Duodenal mucosa (tissue), 2 donors: Measurements from ENCODE around the gene GTF3C4.

Experiments
- H3K27ac ChIP-seq: one replicate; pipeline ENCODE4 v1.7.0; 2013; ENCODE audit warnings: low read depth, low read length
- H3K27me3 ChIP-seq, 2 donors: one replicate each; pipeline ENCODE4 v1.7.0; 2013; ENCODE audit warnings: low read length in 2 of 2, control low read depth in 1 of 2; ENCODE audit not compliant: insufficient read depth in 2 of 2, control insufficient read depth in 1 of 2
- H3K36me3 ChIP-seq, 2 donors: one replicate each; pipeline ENCODE4 v1.7.0; 2013; ENCODE audit warnings: low read length in 2 of 2, control low read depth in 1 of 2; ENCODE audit not compliant: insufficient read depth in 2 of 2, control insufficient read depth in 1 of 2
- H3K4me1 ChIP-seq, 2 donors: one replicate each; pipeline ENCODE4 v1.7.0; 2013; ENCODE audit warnings: low read length in 2 of 2, control low read depth in 1 of 2; ENCODE audit not compliant: insufficient read depth in 2 of 2, control insufficient read depth in 1 of 2
- H3K4me3 ChIP-seq, 2 donors: one replicate each; pipeline ENCODE4 v1.7.0; 2013; ENCODE audit warnings: low read length in 2 of 2, low read depth in 1 of 2
- H3K9ac ChIP-seq, 2 donors: one replicate each; pipeline ENCODE4 v1.7.0; 2013; ENCODE audit warnings: low read length in 2 of 2, low read depth in 1 of 2
- H3K9me3 ChIP-seq, 2 donors: one replicate each; pipeline ENCODE4 v1.7.0; 2013; ENCODE audit warnings: low read length in 2 of 2, control low read depth in 1 of 2; ENCODE audit not compliant: control insufficient read depth in 1 of 2

Gene GTF3C4

DNA sequence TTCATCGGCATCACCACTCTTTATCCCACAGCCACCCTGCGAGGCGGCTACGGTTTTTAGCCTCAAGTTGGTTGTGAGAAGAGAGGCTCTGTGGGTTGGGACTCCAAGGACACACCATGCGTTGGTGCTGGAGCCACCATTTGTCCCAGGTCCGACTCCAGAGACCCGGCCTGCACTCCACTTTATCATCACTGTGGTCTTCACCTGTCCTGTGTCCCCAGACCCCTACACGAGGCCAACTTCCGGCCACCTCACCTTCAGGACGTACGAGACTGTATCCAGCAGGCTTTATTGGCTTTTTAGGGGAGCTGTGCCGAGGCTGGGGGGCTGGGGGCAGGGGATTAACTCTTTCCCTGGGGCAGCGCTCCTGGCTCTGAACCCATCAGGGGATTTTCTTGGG, 55.0 kb downstream of the GTF3C4 start:
- Histone ChIP-seq H3K36me3 (no peaks in the 10 kb centered on the region), H3K4me3 (no peak overlapping the region), H3K9me3 (no peaks in the 10 kb centered on the region), H3K9ac (no peak overlapping the region), H3K27ac (no peak overlapping the region), H3K4me1 (no peaks in the 10 kb centered on the region), H3K27me3 (no peaks in the 10 kb centered on the region)

DNA sequence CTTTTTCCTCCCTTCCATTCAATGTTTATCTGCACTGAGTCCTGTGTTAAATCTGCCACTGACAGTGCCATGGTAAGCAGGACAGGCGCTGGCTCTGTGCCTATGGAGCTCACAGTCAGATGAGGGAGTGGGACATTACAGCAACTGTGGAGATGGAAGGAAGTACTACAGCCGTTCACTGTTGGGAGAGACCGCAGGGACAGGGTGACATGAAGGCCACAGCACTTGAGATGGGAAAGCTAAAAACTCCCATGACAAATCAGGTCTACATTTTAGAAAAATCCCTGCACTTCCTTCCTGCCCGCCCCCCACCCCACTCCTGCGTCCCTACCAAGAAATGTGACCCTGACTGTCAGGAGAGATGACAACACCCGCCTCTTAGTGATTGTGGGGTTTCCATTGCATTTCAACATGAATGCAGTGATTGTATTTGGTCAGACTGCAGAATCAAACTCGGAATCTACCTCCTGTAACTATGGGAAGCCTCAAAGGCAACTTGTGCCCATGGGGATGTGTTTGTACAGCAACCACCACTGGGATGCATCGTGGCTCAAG, 56.4 kb downstream of the GTF3C4 start:
- H3K27ac ChIP-seq: no peak overlapping the region
- no peak overlapping the region for H3K4me3 ChIP-seq
- no peaks in the 10 kb centered on the region for H3K9me3 ChIP-seq
- no peaks in the 10 kb centered on the region for H3K4me1 ChIP-seq
- no peaks in the 10 kb centered on the region for H3K27me3 ChIP-seq
- H3K9ac ChIP-seq: no peak overlapping the region
- H3K36me3 ChIP-seq: no peaks in the 10 kb centered on the region

DNA sequence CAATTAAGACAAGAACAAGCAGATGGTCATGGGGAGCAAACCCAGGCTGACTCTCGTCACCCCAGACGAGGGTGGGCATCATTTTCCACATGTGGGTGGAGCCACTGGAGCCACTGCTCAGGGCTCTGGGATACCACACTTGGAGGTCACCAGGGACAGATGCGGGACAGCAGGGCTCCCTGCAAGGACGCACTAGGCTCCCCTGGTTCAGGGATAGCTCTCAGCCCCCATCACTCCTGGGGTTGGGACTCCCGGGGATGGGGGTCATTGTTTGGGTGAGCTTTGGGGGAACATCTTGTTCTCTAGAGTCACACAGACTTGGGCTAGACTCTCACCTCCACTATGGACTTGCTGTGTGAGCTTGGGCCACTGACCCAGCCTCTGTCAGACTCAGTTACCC, 57.8 kb downstream of the GTF3C4 start:
- H3K27me3 ChIP-seq: no peaks in the 10 kb centered on the region
- H3K9me3 ChIP-seq: no peaks in the 10 kb centered on the region
- H3K36me3 ChIP-seq: no peaks in the 10 kb centered on the region
- H3K4me3 ChIP-seq: no peak overlapping the region
- H3K27ac ChIP-seq: no peak overlapping the region
- no peaks in the 10 kb centered on the region for H3K4me1 ChIP-seq
- H3K9ac ChIP-seq: no peak overlapping the region

GRCh38 chr9:132728497-132728896, 58.2 kb downstream of the GTF3C4 start:
- Histone ChIP-seq H3K27me3 (no peaks in the 10 kb centered on the region), H3K4me3 (no peak overlapping the region), H3K9ac (no peak overlapping the region), H3K9me3 (no peaks in the 10 kb centered on the region), H3K4me1 (no peaks in the 10 kb centered on the region), H3K36me3 (no peaks in the 10 kb centered on the region), H3K27ac (no peak overlapping the region)

GRCh38 chr9:132729235-132729890, 59.1 kb downstream of the GTF3C4 start:
- Histone ChIP-seq H3K36me3 (no peaks in the 10 kb centered on the region), H3K27me3 (no peaks in the 10 kb centered on the region), H3K9ac (no peak overlapping the region), H3K27ac (no peak overlapping the region), H3K9me3 (no peaks in the 10 kb centered on the region), H3K4me3 (no peak overlapping the region), H3K4me1 (no peaks in the 10 kb centered on the region)

GRCh38 chr9:132730054-132731033, 60.1 kb downstream of the GTF3C4 start:
- H3K27ac ChIP-seq: no peak overlapping the region
- no peaks in the 10 kb centered on the region for H3K27me3 ChIP-seq
- no peaks in the 10 kb centered on the region for H3K36me3 ChIP-seq
- H3K4me1 ChIP-seq: no peaks in the 10 kb centered on the region
- H3K4me3 ChIP-seq: no peak overlapping the region
- H3K9ac ChIP-seq: no peak overlapping the region
- H3K9me3 ChIP-seq: no peaks in the 10 kb centered on the region

GRCh38 chr9:132731230-132731629, 61.0 kb downstream of the GTF3C4 start:
- no peaks in the 10 kb centered on the region for H3K36me3 ChIP-seq
- no peak overlapping the region for H3K9ac ChIP-seq
- H3K27ac ChIP-seq: no peak overlapping the region
- H3K4me3 ChIP-seq: no peak overlapping the region
- no peaks in the 10 kb centered on the region for H3K4me1 ChIP-seq
- H3K9me3 ChIP-seq: no peaks in the 10 kb centered on the region
- H3K27me3 ChIP-seq: no peaks in the 10 kb centered on the region

DNA sequence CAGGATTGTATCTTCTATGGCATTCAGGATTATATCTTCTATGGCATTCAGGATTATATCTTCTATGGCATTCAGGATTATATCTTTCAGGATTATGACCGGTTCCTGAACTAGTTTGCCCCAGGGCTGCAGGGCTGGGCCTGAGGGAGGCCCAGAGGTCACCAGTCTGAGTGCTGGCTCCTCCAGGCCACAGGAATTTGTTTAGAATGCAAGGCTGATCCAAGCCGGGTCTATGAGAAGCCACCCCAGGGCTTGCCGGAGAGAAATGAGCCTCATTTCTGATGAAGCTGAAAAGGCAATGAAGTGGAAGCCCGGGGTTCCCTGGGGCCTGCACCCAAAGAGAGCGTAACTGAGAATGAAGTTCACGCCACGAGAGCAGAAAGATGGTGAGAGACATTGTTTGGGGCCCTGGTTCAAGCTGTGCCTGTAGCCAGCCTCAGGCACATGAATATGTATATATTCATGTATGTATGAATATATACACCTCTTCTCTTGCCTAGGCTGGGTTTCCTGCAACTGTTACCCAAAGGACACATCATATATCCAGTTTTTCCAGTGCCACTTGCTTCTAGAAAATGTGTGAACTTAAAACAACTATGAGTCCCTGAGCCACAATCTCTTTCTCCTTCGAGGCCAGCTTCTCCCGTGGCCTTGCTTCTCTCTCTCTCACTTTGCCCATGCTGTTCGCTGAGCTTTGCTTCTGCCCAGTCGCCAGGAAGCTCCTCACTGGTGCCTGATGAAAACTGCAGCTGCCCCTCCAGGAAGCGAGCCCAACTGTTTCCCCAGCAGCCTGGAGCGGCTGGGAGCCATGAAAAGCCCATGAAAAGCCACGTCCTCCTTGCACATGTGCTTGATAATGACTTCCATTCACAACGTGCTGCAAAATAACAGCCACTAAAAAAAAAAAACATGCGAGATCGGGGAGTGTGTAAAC, 62.3 kb downstream of the GTF3C4 start:
- Histone ChIP-seq H3K9ac (no peak overlapping the region), H3K4me3 (no peak overlapping the region), H3K4me1 (no peaks in the 10 kb centered on the region), H3K27me3 (no peaks in the 10 kb centered on the region), H3K27ac (no peak overlapping the region), H3K36me3 (no peaks in the 10 kb centered on the region), H3K9me3 (no peaks in the 10 kb centered on the region)

- Histone ChIP-seq H3K36me3 (no peaks in the 10 kb centered on the region), H3K9ac (no peak overlapping the region), H3K4me3 (no peak overlapping the region), H3K27me3 (no peaks in the 10 kb centered on the region), H3K4me1 (no peaks in the 10 kb centered on the region), H3K9me3 (no peaks in the 10 kb centered on the region), H3K27ac (no peak overlapping the region)
Observed at GRCh38 chr9:132733260-132733815, 63.1 kb downstream of the GTF3C4 start.
